HG03439 (cell line): Measurements from ENCODE around the gene BSG.
"Not testable (repeated sequence)": the region's sequence is repeated elsewhere in the genome, so short reads cannot be mapped to it uniquely, and the experiment has no call there.

Experiments used
- ATAC-seq: cut with Tn5 transposase; IDR thresholded peaks from one replicate; pipeline ENCODE4 v1.9.1; 2021; ENCODE audit warnings: mild to moderate bottlenecking, moderate library complexity; ENCODE audit not compliant: unreplicated experiment

BSG gene

DNA sequence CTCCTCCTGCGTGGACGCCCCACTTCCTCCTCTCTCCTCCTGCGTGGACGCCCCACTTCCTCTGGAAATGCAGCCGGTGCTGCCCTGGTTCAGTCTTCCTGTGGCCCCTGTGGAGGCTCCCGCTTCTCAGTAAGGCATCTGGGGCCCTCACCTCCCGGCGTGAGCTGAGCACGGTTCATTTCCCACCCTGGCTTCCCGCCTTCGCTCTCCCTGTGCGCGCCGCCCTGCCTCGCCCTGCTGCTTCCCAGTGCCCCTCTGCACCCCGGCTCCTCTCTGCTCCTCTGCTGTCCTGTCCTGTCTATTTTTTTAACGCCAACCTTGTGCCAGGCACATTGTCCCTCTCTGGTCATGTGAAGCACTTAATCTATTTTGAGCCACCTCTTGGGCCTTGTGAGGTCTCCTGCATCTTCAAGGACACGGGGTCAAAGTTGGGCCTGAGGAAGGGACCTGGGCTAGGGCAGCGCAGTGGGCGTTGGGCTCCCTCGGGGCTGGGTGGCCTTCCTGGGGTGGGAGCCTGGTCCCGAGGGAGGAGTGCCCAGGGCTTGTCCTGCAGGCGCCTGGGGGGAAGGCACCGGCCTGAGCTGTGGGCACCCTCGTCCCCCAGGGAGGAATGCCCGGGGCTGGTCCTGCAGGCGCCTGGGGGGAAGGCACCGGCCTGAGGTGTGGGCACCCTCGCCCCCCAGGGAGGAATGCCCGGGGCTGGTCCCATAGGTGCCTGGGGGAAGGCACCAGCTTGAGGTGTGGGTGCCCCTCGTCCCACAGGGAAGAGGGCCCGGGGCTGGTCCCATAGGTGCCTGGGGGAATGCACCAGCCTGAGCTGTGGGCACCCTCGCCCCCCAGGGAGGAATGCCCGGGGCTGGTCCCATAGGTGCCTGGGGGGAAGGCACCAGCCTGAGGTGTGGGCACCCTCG is 30.2 kb downstream of the BSG start:
- ATAC-seq: no peak

DNA sequence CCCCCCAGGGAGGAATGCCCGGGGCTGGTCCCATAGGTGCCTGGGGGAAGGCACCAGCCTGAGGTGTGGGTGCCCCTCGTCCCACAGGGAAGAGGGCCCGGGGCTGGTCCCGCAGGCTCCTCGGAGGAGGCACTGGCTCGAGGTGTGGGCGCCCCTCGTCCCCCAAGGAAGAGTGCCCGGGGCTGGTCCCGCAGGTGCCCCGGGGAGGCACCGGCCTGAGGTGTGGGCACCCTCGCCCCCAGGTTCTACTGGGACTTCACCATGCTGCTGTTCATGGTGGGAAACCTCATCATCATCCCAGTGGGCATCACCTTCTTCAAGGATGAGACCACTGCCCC is 30.9 kb downstream of the BSG start:
- not testable (repeated sequence) for ATAC-seq

DNA sequence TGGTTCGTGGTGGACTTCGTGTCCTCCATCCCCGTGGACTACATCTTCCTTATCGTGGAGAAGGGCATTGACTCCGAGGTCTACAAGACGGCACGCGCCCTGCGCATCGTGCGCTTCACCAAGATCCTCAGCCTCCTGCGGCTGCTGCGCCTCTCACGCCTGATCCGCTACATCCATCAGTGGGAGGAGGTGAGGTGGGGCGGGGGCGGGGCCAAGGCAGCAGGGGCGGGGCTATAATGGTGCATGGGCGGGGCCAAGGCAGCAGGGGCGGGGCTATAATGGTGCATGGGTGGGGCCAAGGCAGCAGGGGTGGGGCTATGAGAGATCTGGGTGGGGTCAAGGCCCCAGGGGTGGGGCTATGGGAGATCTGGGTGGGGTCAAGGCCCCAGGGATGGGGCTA is 31.4 kb downstream of the BSG start:
- ATAC-seq: not testable (repeated sequence)

DNA sequence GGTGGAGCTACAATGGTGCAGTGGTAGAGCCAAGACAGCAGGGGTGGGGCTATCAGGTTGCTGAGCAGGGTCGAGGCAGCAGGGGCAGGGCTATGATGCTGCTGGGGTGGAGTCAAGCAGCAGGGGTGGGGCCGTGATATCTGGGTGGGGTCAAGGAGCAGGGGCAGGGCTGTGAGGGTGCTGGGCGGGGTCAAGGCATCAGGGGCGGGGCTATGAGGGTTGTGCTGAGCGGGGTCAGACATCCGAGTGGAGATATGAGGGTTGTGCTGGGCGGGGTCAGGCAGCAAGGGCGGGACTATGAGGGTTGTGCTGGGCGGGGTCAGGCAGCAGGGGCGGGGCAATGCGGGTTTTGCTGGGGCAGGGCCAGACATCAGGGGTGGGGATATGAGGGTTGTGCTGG is 32.0 kb downstream of the BSG start:
- ATAC-seq: no peak

DNA sequence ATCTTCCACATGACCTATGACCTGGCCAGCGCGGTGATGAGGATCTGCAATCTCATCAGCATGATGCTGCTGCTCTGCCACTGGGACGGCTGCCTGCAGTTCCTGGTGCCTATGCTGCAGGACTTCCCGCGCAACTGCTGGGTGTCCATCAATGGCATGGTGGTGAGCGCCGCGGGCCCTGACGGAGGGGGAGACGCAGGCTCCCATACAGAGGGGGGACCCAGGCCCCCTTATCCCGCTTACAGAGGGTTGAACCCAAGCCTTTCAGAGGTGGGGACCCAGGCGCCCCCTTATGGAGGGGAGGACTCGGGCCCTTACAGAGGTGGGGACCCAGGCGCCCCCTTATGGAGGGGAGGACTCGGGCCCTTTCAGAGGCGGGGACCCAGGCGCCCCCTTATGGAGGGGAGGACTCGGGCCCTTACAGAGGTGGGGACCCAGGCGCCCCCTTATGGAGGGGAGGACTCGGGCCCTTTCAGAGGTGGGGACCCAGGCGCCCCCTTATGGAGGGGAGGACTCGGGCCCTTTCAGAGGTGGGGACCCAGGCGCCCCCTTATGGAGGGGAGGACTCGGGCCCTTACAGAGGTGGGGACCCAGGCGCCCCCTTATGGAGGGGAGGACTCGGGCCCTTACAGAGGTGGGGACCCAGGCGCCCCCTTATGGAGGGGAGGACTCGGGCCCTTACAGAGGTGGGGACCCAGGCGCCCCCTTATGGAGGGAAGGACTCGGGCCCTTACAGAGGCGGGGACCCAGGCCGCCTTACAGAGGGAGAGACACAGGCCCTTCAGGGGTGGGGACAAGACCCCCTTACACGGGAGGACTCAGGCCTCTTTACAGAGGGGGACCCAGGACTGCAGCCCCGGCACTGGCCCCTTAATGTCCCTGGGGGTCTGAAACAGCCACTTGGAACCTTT is 32.9 kb downstream of the BSG start:
- not testable (repeated sequence) for ATAC-seq

DNA sequence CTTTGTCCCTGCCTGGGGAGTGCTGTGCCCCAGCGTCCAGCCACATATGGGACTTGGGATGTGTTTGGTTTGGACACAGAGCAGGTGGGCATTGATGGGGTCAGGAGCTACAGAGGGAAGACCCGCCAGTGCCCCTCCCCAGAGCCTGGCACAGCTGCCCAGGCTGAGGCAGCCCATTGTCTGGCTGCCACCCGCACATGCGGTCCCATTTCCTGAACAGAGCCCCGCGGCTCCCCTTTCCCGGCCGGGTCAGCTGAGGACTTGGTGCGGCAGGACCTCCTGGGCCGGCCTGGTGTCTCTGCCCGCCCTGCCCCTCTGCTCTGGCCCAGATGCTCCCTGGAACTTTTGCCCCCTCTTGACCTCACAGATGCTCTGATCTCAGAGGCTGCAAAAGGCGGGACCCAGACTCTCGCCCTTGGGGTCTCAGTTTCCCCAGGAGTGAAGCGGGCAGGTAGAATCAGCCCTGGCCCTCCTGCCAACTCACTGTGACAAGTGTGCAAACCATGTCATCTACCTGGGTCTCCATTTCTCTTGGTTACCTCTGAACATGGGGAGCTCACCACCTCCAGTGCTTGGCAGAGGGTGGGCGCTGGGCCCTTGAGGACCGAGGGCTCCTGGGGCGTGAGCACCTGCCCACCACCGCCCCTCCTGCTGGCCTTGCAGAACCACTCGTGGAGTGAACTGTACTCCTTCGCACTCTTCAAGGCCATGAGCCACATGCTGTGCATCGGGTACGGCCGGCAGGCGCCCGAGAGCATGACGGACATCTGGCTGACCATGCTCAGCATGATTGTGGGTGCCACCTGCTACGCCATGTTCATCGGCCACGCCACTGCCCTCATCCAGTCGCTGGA is 35.1 kb downstream of the BSG start:
- ATAC-seq: no peak

DNA sequence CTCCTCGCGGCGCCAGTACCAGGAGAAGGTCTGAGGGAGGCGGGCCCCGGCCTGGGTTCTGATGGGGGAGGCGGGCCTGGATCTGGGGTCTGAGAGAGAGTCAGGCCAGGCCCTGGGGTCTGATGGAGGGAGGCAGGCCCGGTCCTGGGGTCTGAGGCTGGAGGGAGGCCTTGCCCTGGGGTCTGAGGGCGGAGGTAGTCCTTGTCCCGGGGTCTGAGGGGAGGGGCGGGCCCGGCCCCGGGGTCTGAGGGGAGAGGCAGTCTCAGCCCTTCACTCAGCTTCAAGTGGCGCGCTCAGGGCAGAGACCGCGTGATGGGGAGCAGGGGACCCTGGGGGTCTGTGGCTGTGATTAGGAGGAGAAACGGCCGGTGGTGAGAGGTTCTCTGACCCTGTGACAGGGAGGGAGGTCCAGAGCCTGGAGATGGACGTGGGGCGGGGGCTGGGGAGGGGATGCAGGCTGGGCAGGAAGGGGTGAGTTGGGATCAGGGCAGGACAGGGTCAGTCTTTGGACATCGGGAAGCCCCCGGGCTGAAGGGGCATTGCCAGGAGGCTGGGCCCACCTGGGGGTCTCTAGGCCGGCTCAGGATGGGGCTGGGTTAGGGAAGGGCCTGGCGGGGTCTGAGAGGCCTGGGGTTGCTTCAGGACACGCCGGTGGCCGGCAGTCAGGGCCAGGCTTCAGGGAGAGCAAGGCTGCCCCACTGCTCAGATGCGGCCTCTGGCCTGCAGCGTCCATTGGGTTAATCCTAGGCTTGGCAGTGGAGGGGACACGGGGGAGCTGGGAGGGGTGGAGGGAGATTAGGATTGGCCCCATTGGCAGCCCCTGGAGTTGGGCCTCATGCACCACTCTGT is 36.0 kb downstream of the BSG start:
- no peak for ATAC-seq

DNA sequence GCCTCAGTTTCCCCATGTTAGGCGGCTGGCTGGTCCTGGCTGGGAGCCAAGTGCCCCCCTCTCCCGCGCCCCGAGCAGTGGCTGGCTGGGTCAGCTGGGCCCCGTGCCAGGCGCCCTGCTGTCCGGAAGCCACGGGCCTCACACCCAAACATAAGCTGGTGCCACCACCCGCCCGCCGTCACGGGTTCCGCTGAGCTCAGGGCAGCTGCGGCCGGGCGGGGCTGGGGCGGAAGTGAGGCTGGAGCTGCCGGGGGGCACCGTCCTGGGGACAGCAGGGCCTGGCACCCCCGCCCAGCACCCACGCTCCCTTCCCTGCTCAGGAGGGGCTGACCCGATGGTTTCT is 36.6 kb downstream of the BSG start:
- ATAC-seq: no peak

DNA sequence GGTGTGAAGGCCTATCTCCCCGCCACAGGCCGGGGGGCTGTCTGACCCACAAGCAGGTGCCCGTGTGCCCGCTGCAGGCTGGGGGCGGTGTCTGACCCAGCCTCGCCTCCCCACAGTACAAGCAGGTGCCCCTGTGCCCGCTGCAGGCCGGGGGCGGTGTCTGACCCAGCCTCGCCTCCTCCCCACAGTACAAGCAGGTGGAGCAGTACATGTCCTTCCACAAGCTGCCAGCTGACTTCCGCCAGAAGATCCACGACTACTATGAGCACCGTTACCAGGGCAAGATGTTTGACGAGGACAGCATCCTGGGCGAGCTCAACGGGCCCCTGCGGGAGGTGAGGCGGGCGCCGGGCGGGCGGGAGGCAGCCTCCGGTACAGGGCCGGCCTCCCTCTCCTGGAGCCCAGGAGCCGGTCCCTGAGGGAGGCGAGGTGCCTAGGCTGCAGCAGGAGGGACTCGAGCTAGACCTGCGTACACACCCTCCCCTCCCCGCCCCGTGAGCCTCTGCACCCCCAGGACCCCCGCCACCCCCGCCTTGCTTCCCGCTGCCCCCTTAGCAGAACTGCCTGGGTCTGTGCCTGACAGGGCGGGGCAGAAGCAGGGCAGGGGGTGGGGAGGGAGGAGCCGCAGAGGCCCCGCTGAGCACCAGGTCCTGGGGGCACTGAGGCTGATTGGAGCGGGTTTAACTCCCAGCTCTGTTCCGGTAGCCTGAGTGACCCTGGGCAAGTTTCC is 37.8 kb downstream of the BSG start:
- ATAC-seq: no peak

DNA sequence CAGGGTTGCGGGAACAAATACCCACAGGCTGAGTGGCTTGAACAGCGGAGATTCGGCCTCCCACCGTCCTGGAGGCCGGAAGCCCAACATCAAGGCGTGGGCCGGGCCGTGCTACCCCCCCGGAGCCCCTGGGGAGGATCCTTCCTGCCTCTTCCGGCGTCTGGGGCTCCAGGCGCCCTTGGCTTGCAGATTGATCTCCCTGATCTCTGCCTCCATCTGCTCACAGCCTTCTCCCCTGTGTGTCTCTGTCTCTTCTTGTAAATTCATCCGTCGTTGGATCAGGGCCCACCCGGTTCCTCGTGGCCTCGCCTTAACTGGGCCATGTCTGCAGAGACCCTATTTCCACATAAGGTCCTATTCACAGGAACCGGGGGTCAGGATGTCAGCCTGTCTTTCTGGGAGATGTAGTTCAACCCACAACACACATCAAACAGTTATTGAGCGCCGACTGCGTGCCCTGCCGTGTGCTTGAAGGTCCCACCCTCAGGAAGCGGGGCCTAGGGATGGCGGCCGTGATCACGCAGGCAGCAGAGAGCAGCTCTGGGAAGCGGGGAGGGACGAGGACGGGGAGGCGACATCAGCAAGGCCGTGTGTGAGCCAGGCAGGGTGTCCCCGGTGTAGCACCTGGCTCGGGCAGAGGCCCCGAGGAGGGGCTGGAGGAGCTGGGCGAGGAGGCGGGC is 38.5 kb downstream of the BSG start:
- no peak for ATAC-seq

DNA sequence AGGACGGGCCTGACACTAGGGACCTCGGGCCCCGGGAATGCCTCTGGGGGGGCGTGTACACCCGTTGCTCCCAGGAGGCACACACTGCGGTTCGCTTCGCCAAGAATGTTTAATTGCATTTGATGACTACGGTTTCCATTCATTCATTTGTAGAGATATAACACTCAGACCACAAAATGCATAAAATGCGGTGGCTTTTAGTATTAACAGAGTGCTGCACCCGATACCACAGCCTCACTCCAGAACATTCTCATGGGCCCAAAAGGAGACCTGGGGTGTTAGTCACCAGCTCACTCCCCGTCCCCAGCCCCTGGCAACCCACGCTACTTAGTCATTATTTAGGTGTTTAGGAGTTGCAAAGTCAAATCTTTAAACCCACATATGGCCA is 39.1 kb downstream of the BSG start:
- no peak for ATAC-seq

DNA sequence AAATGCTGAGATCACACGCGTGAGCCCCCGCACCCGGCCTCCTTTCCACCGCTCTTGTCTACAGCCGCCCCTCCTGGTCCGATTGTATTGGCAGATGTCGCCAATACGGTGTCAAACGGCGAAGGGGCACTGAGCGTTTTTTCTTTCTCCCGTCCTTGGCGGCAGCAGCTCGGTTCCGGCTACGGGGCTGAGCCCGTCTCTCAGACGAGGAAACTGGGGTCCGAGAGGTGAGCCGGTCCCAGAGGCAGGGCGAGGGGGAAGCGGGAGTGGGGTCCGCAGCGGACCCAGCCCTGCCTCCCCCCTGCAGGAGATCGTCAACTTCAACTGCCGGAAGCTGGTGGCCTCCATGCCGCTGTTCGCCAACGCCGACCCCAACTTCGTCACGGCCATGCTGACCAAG is 40.5 kb downstream of the BSG start:
- ATAC-seq: no peak

DNA sequence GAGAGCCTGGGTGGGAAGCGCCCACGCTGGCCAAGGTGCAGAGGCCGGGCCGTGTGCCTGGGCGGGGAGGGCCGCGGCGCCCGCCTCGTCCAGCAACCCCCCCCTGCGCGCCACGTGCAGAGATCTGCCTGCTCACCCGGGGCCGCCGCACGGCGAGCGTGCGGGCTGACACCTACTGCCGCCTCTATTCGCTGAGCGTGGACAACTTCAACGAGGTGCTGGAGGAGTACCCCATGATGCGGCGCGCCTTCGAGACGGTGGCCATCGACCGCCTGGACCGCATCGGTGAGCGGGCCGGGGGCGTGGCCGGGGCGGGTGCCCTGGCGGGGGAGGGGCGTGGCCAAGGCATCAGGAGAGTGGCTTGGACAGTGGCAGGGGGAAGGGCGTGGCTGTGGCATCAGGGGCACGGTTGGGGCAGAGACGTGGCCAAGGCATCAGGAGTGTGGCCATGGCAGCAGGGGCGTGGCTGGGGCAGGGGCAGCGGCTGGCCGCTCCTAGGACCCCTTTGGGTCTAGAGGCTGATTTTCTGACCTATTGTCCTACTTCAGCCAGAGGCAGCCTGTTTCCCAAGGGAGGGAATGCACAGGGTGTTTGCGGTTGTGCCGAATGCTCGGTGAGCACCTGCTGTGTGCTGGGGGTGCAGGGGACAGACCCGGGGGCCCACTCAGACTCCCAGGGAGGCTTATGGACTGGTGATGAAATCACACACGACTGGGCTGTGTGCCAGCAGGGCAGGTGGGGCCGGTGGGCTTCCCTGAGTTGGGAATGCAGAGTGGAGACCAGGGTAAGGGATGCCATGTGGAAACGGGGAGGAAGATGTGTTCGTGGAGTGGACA is 41.6 kb downstream of the BSG start:
- no peak for ATAC-seq

DNA sequence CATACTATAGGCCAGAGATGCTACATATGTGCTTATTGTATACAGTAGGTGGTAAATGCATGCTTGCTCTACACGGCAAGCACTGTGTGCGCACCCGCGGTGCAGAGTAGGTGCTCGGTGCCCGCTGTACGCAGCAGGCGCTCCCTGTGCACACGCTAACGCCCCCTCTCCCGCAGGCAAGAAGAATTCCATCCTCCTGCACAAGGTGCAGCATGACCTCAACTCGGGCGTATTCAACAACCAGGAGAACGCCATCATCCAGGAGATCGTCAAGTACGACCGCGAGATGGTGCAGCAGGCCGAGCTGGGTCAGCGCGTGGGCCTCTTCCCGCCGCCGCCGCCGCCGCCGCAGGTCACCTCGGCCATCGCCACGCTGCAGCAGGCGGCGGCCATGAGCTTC is 43.2 kb downstream of the BSG start:
- ATAC-seq: no peak

DNA sequence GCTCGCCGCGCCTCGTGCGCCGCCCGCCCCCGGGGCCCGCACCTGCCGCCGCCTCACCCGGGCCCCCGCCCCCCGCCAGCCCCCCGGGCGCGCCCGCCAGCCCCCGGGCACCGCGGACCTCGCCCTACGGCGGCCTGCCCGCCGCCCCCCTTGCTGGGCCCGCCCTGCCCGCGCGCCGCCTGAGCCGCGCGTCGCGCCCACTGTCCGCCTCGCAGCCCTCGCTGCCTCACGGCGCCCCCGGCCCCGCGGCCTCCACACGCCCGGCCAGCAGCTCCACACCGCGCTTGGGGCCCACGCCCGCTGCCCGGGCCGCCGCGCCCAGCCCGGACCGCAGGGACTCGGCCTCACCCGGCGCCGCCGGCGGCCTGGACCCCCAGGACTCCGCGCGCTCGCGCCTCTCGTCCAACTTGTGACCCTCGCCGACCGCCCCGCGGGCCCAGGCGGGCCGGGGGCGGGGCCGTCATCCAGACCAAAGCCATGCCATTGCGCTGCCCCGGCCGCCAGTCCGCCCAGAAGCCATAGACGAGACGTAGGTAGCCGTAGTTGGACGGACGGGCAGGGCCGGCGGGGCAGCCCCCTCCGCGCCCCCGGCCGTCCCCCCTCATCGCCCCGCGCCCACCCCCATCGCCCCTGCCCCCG is 43.8 kb downstream of the BSG start:
- ATAC-seq: no peak

DNA sequence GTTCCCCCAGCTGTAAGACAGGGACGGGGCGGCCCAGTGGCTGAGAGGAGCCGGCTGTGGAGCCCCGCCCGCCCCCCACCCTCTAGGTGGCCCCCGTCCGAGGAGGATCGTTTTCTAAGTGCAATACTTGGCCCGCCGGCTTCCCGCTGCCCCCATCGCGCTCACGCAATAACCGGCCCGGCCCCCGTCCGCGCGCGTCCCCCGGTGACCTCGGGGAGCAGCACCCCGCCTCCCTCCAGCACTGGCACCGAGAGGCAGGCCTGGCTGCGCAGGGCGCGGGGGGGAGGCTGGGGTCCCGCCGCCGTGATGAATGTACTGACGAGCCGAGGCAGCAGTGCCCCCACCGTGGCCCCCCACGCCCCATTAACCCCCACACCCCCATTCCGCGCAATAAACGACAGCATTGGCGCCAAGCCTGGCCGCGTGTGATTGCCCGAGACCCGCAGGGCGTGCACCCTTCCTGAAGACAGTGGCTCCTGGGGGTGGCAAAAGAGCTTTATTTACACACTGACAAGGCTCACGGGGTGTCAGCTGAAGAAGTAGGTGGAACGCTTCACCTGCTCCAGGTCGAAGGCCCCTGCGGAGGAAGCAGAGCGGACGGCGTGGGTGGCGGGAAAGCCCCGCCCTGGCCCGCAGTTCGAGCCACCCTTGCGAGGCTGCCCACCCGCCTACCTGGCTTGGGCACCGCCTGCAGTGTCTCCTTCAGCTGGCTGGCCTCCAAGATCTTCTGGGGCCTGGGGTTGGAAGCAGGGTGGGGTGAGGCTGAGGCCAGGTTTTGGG is 44.5 kb downstream of the BSG start:
- no peak for ATAC-seq
